GM19023 (cell line): ENCODE measurements around the gene AKAP13.

ENCODE experiments used
- ATAC-seq: cut with Tn5 transposase; IDR thresholded peaks from one replicate; pipeline ENCODE4 v1.9.1; 2021; ENCODE audit warnings: mild to moderate bottlenecking, moderate library complexity; ENCODE audit not compliant: unreplicated experiment

Gene AKAP13

GRCh38 chr15:85587707-85588411 is 207.5 kb downstream of the AKAP13 start:
- no peak for ATAC-seq

DNA sequence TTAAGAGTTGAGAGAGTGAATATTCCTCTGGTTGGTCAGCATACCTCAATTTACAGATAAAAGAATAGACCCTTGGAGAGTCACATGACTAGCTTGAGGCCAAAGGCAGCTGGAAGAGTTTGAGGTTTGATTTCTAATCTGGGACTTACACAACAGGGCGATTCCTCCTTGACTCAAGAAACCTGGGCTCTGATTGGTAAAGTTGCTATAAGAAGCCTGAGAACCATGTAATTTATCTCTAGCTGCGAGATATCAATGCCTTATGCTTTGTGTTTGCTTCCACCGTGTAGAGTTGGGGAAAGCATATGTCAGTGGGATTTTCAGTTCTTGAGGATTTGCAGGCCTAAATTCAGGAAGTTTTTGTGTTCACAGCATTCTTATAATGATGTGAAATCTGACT is 208.3 kb downstream of the AKAP13 start:
- no peak for ATAC-seq

DNA sequence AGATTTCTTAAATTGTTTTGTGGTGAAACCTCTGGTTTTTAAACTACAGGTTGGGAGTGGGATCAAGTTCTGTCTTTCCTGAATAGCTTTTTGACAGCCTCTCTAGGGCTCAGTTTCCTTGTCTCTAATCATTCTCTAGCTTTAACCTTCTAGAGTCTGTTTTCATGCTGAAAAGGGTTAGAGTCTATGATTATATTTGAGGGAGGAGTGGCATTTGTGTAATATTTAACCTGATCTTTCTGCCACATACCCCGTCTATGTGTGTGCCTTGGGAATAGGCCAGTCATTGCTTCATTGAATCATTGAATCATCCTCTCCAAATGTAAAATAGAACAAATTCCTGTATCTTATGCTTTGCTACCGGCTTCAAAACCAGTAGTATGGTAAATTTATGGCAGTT is 209.4 kb downstream of the AKAP13 start:
- no peak for ATAC-seq

GRCh38 chr15:85591622-85592021 is 211.2 kb downstream of the AKAP13 start:
- no peak for ATAC-seq

DNA sequence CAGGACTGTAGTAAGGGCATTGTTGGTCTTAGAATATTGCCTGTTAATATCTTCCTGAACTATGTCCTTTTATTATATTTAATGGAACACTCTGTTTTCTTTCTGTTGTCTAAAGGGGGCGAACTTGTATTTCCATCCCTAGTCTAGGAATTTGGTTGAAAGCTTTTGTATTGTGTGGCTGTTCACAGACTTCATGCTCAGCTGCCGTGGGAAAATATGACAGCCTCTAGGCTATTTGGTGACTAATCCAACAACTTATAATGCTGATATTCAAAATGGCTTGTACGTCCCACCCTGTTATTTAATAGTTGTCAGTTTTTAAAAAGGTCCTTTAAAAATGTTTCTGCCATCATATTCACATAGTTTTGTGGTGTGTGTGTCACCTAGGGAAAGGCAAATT is 211.7 kb downstream of the AKAP13 start:
- no peak for ATAC-seq

DNA sequence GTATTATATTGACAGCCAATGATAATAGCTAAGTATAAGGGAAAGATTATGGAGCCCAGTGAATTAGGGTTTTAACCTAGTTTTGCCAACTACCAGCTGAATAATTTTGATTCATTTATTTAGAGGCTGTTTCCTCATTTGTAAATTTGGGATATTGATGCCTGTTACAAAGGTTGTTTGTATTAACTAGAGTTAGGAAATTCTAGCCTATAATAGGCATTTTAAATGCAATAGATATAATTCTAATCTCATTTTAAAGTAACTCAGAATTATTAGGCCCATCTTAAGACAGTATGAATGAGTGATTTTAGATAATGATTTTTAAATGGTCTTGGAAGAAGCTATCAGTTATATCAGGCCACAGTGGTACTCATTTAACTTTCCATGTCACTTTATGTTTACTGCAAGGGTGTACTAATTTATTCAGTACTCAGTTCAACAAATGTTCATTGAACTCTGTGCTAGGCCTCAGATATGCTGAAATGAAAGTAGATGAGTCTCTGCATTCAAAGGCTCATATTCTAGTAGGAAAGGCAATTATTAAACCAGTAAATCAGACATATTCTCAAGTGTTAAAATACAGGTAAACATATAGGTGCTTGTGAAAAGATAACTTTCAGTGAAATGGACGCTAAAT is 213.5 kb downstream of the AKAP13 start:
- no peak for ATAC-seq

DNA sequence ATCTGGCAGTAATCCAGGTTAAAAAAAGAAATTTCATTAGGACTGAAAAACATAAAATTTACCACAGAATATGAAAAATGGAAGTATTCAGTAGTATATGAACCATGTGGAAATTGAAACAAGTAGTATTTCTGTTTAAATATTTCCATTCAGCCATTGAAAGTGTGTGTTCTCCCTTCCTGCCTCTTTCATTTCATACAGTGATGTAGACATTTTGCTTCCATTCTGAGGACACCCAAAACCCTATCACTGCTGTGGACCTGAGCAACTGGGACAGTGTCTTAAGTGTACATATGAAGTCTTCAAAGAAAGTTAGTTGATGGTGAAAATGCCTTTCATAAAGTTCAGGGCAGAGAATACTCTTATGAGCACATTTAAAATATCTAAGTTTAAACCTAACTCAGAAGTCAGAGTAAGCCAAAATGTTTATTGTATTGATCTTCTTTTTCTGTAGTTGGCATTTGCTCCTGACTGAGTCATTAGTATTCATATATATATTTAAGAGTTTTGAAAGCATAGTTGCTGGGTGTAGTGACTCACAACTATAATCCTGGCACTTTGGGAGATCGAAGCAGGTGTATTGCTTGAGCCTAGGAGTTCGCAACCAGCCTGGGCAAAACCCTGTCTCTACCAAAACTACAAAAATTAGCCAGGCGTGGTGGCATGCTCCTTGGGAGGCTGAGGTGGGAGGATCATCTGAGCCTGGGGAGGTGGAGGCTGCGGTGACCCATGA is 215.6 kb downstream of the AKAP13 start:
- no peak for ATAC-seq

- ATAC-seq: no peak
These were observed 216.9 kb downstream of the AKAP13 start for GRCh38 chr15:85597155-85597815.

- ATAC-seq: no peak
These were observed 217.8 kb downstream of the AKAP13 start for GRCh38 chr15:85598219-85598618.

- ATAC-seq: no peak
These were observed 218.5 kb downstream of the AKAP13 start for GRCh38 chr15:85598718-85599398.

DNA sequence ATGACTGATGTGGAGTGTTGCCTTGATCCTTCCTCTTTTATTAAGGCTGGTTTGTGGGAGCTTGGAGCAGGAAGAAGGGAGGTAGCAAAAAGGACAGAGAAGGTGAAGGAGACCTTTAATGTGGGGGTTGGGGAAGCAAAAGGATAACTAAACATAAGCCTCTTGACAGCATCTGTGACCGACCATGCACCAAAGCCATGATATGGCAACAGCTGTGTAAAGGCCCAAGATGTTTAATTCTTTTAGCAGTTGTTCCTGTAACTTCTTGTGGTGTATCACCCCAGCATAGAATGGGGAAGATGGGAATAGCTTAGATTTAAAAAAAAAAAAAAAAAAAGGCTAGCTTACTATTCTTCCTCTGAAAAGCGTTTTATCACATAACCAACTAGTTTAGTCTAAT is 219.6 kb downstream of the AKAP13 start:
- ATAC-seq: no peak

- ATAC-seq: no peak
These were observed 222.8 kb downstream of the AKAP13 start for GRCh38 chr15:85603160-85603559.

DNA sequence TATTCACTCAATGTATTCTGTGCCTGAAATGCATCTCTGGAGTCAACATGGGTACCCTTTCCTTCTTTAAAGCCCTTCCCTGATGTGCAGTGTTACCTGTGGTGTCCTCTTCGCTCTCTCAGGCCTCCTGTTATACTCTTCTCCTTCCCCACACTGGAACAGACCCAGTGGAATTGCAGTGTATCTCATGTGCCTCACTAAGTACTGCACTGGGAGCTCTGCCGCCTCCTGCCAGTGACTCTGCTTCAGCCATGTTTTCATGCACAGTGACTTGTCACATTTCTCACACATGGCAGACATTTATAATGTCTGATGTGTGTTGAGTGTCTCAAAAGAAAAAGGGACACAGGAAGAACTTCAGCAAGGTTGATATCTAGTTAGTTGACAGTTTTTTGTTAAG is 223.3 kb downstream of the AKAP13 start:
- ATAC-seq: no peak

DNA sequence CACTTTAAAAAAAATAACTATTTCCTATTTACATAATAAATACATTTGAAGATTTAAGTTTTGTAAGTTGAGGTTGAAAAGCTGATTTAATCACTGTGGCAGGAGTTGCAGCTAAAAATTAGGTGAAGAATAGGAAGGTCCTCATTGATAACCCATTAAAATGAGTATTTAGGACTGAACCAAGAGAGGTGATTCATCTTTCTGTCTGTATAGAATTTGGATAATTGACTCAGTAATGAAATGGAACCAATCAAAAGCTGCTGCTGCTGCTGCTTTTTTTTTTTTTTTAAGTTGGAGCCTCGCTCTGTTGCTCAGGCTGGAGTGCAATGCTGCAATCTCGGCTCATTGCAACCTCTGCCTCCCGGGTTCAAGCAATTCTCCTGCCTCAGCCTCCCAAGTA is 223.8 kb downstream of the AKAP13 start:
- no peak for ATAC-seq

- ATAC-seq: no peak
These were observed 226.3 kb downstream of the AKAP13 start for GRCh38 chr15:85606738-85607137.

- ATAC-seq: no peak
These were observed 226.9 kb downstream of the AKAP13 start for GRCh38 chr15:85607141-85607806.

GRCh38 chr15:85607842-85608241 is 227.4 kb downstream of the AKAP13 start:
- no peak for ATAC-seq

DNA sequence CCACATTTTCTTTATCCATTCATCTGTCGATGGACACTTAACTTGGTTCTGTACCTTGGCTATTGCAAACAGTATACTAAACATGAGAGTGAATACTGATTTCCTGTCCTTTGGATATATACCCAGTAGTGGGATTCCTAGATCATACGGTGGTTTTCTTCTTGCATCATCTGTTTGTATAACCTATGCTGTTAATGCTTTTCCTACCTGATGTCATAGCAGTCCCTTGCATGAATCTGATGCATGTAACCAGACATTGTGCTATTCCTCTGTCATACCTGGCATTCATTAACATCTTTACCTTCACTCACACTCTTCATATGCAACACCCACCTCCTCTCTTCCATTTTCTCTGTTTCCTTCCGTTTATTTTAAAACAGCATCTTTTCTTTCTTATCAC is 229.1 kb downstream of the AKAP13 start:
- no peak for ATAC-seq

DNA sequence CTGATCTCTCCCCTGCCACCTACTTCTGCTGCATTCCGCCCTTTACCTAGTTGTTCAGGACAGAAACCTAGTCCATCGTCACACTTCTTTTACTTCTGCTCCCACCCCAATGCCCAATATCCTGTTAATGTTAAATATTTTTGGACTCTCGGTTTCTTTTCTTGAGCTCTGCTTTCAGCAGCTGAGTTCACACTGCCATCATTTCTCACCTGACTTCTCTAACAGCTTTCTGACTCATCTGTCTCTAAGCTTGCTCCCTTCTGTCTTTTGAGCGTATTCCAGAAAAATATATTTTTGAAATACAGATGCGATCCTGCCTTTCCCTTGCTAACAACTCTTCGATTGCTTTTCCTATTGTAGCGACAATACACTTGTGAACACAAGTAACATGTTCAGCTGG is 231.0 kb downstream of the AKAP13 start:
- no peak for ATAC-seq

DNA sequence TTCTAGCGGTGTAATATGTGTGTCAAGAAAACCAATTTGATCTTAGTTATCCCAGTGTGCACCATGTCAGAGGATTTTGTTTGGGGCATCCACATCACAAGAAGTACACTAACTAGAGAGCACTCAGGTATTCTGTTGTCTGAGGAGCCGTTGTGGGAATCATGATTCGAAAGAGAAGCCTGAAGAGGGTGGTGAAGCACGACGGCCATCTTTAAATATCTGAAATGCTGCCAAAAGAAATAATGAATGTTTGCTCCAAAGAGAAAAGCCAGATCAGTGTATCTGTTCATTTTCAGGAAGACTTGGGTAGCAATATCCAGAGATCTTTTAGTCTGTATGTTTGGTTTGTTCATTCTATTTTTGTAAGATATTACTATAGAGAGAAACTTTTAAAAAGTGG is 233.7 kb downstream of the AKAP13 start:
- no peak for ATAC-seq

GRCh38 chr15:85615930-85616329 is 235.5 kb downstream of the AKAP13 start:
- ATAC-seq: peak; percentile 57
